Stomach (tissue), 9 donors: ENCODE measurements around the gene ZNF14. TPM values are rescaled to one million over a fixed set of nuclear protein-coding genes. Genes with fewer than 3 reads are reported as not detected.
"Not testable (repeated sequence)": the region's sequence is repeated elsewhere in the genome, so short reads cannot be mapped to it uniquely, and the experiment has no call there.

Experiments
- DNase-seq, 2 donors: peaks; one replicate each; pipeline versions ENCODE4 v3.0.0 to v3.0.0-alpha.2; 2013 to 2019
- H3K27ac ChIP-seq, 5 donors: fragments of 200-600 bp in 4 of 5; sonication (generic) in 4 of 5; one replicate each; pipeline ENCODE4 v1.5.1; 2013 to 2019; ENCODE audit warnings: mild to moderate bottlenecking in 1 of 5, moderate library complexity in 1 of 5
- H3K27me3 ChIP-seq, 3 donors: fragments of 200-600 bp; sonication (generic); one replicate each; pipeline ENCODE4 v1.5.1; 2017 to 2019; ENCODE audit warnings: mixed run types in 1 of 3
- H3K36me3 ChIP-seq, 4 donors: fragments of 200-600 bp; sonication (generic); 1 replicate in 3 of 4; 2 replicates in 1 of 4; pipeline ENCODE4 v1.5.1; 2016 to 2019
- H3K4me1 ChIP-seq, 4 donors: fragments of 200-600 bp; sonication (generic); one replicate each; pipeline ENCODE4 v1.5.1; 2016 to 2019
- H3K4me3 ChIP-seq, 4 donors: fragments of 200-600 bp; sonication (generic) in 3 of 4; one replicate each; pipeline ENCODE4 v1.5.1; 2016 to 2019; ENCODE audit warnings: mild to moderate bottlenecking in 1 of 4
- H3K9me3 ChIP-seq, 4 donors: fragments of 200-600 bp; sonication (generic); one replicate each; pipeline ENCODE4 v1.5.1; 2016 to 2019
- EP300 ChIP-seq: sonication (generic); formaldehyde crosslinking; IDR thresholded peaks from one replicate; pipeline ENCODE4 v1.6.1; 2017; ENCODE audit warnings: antibody characterized with exemption
- POLR2A ChIP-seq, 4 donors: fragments of 450-650 bp; IDR thresholded peaks; one replicate each; pipeline ENCODE4 v1.6.1; 2016; ENCODE audit warnings: antibody characterized with exemption in 4 of 4, control low read depth in 2 of 4, mild to moderate bottlenecking in 1 of 4, moderate library complexity in 1 of 4
- POLR2AphosphoS5 ChIP-seq, 3 donors: sonication (generic); formaldehyde crosslinking; IDR thresholded peaks; one replicate each; pipeline ENCODE4 v1.6.1; 2016; ENCODE audit warnings: antibody characterized with exemption in 3 of 3
- WGBS, 5 donors: extraction: QIAGEN DNeasy Blood & Tissue Kit in 3 of 5; methylation state at CpG; one replicate each; pipeline versions ENCODE4 v1.1.5 to v1.1.7; 2013 to 2018; 5-methylcytosine and 5-hydroxymethylcytosine counted together
- intact Hi-C: fragments of 100-400 bp; cut with DNase I; formaldehyde crosslinking; loops from one replicate; pipeline ENCODE4 v1.15.1; 2023; ENCODE audit warnings: low total_unique reads
- polyA plus RNA-seq, 3 donors: library from polyadenylated mRNA; stranded (reverse); fragments of 200-250 nt; gene quantifications; one replicate each; pipeline ENCODE4 v1.2.3, GENCODE V29; 2013
- total RNA-seq, 5 donors: library from RNA; depleted of rRNA; stranded (reverse); fragments of >200 nt; gene quantifications; one replicate each; pipeline versions ENCODE4 v1.1.0 to v1.2.3, GENCODE V29; 2014 to 2016
- TF ChIP-seq, protein P1 (sequence below), 7 experiments: fragments of 450-650 bp in 4 of 7; fragments of 200-600 bp in 3 of 7; sonication (generic) in 3 of 7; IDR thresholded peaks; one replicate each; pipeline ENCODE4 v1.5.1; 2016 to 2019; ENCODE audit warnings: antibody characterized with exemption in 7 of 7, control low read depth in 2 of 7, mild to moderate bottlenecking in 1 of 7
- donor health status: healthy with polysubstance abuse.
- donor health status: Bipolar disorder and iron deficiency.
- donor health status: healthy.

The ZNF14 gene
- total and polyA plus RNA-seq, 8 donors, result 0.29 to 13.2 (median 4.3) TPM

- H3K4me3 ChIP-seq, result no peak overlapping the region
These were observed 11.7 kb upstream of the ZNF14 start for GRCh38 chr19:19744641-19745040.

GRCh38 chr19:19743921-19744320 is 11.0 kb upstream of the ZNF14 start:
- intact Hi-C loops, H3K4me1 ChIP-seq, H3K27ac ChIP-seq, H3K36me3 ChIP-seq, H3K4me3 ChIP-seq, DNase-seq: not testable (repeated sequence)
- peaks cover 0 to 13% (median 0%) of the 10 kb centered on the region in 4 donors for H3K9me3 ChIP-seq
- WGBS, 5 donors, result 79 to 89% (median 88%) methylated on average over 4 to 6 of the region's 6 CpGs
- peaks cover 0 to 12% (median 0%) of the 10 kb centered on the region in 3 donors for H3K27me3 ChIP-seq

More at GRCh38 chr19:19744641-19745040, 11.7 kb upstream of the ZNF14 start:
- Histone ChIP-seq H3K27me3 (peaks cover 0 to 12% (median 0%) of the 10 kb centered on the region in 3 donors), H3K36me3 (no peaks in the 10 kb centered on the region), H3K9me3 (peaks cover 0 to 13% (median 0%) of the 10 kb centered on the region in 4 donors), H3K4me1 (no peaks in the 10 kb centered on the region), H3K27ac (no peak overlapping the region)
- 86 to 93% (median 88%) methylated on average over 14 to 17 of the region's 17 CpGs for WGBS, 5 donors
- no peak for DNase-seq
- TF ChIP-seq, protein P1, sequence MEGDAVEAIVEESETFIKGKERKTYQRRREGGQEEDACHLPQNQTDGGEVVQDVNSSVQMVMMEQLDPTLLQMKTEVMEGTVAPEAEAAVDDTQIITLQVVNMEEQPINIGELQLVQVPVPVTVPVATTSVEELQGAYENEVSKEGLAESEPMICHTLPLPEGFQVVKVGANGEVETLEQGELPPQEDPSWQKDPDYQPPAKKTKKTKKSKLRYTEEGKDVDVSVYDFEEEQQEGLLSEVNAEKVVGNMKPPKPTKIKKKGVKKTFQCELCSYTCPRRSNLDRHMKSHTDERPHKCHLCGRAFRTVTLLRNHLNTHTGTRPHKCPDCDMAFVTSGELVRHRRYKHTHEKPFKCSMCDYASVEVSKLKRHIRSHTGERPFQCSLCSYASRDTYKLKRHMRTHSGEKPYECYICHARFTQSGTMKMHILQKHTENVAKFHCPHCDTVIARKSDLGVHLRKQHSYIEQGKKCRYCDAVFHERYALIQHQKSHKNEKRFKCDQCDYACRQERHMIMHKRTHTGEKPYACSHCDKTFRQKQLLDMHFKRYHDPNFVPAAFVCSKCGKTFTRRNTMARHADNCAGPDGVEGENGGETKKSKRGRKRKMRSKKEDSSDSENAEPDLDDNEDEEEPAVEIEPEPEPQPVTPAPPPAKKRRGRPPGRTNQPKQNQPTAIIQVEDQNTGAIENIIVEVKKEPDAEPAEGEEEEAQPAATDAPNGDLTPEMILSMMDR (IDR thresholded peaks at IDR 0.05), result no peak
- TF ChIP-seq POLR2AphosphoS5 (IDR thresholded peaks at IDR 0.05) (no peak), POLR2A (IDR thresholded peaks at IDR 0.05) (no peak), EP300 (no peak)
- intact Hi-C loops, result no loop called here

GRCh38 chr19:19743176-19743575 is 10.3 kb upstream of the ZNF14 start:
- TF ChIP-seq POLR2A (IDR thresholded peaks at IDR 0.05), result no peak
- no peak for TF ChIP-seq POLR2AphosphoS5 (IDR thresholded peaks at IDR 0.05)
- TF ChIP-seq EP300, result no peak
- TF ChIP-seq, protein P1 (IDR thresholded peaks at IDR 0.05), result no peak
- no peak overlapping the region for H3K27ac ChIP-seq
- no peaks in the 10 kb centered on the region for H3K4me1 ChIP-seq
- intact Hi-C loops, result no loop called here
- no peak overlapping the region for H3K4me3 ChIP-seq
- DNase-seq, result no peak
- peaks cover 0 to 13% (median 0%) of the 10 kb centered on the region in 4 donors for H3K9me3 ChIP-seq
- H3K27me3 ChIP-seq, result peaks cover 0 to 10% (median 0%) of the 10 kb centered on the region in 3 donors
- no peaks in the 10 kb centered on the region for H3K36me3 ChIP-seq
- 82 to 93% (median 86%) methylated on average over 4 to 6 of the region's 6 CpGs for WGBS, 5 donors

- no peak for DNase-seq
- TF ChIP-seq EP300, result no peak
- no peak for TF ChIP-seq POLR2A (IDR thresholded peaks at IDR 0.05)
- TF ChIP-seq, protein P1 (IDR thresholded peaks at IDR 0.05), result no peak
- no peak for TF ChIP-seq POLR2AphosphoS5 (IDR thresholded peaks at IDR 0.05)
- WGBS, 5 donors, result 78 to 87% (median 81%) methylated on average over 6 to 9 of the region's 9 CpGs
- H3K4me3 ChIP-seq, result no peak overlapping the region
- intact Hi-C loops, result no loop called here
- H3K27ac ChIP-seq, result no peak overlapping the region
- peaks cover 0 to 6% (median 0%) of the 10 kb centered on the region in 3 donors for H3K27me3 ChIP-seq
- H3K36me3 ChIP-seq, result no peaks in the 10 kb centered on the region
- H3K9me3 ChIP-seq, result peaks cover 0 to 13% (median 0%) of the 10 kb centered on the region in 4 donors
- no peaks in the 10 kb centered on the region for H3K4me1 ChIP-seq
These were observed 9.9 kb upstream of the ZNF14 start for GRCh38 chr19:19742773-19743172.

- Histone ChIP-seq H3K4me3 (no peak overlapping the region), H3K36me3 (no peaks in the 10 kb centered on the region), H3K27ac (no peak overlapping the region), H3K27me3 (no peaks in the 10 kb centered on the region), H3K9me3 (peaks cover 0 to 5% (median 0%) of the 10 kb centered on the region in 4 donors), H3K4me1 (no peaks in the 10 kb centered on the region)
- TF ChIP-seq POLR2A (IDR thresholded peaks at IDR 0.05) (no peak), POLR2AphosphoS5 (IDR thresholded peaks at IDR 0.05) (no peak), EP300 (no peak)
- TF ChIP-seq, protein P1 (IDR thresholded peaks at IDR 0.05), result no peak
- 80 to 86% (median 84%) methylated on average over 7 of the region's 7 CpGs for WGBS, 5 donors
- no peak for DNase-seq
- intact Hi-C loops, result no loop called here
These were observed 8.3 kb upstream of the ZNF14 start for GRCh38 chr19:19741184-19741583.
